Rectal smooth muscle tissue (tissue), 1 donor: Measurements from ENCODE around the gene MRC2.

ENCODE experiments used
- H3K27ac ChIP-seq: one replicate; pipeline ENCODE4 v1.7.0; 2013; ENCODE audit warnings: low read depth, low read length, inconsistent platforms
- H3K27me3 ChIP-seq: one replicate; pipeline ENCODE4 v1.7.0; 2013; ENCODE audit warnings: low read length; ENCODE audit not compliant: control insufficient read depth, insufficient read depth
- H3K36me3 ChIP-seq: one replicate; pipeline ENCODE4 v1.7.0; 2013; ENCODE audit warnings: low read length; ENCODE audit not compliant: control insufficient read depth, insufficient read depth
- H3K4me1 ChIP-seq: one replicate; pipeline ENCODE4 v1.7.0; 2013; ENCODE audit warnings: low read length; ENCODE audit not compliant: control insufficient read depth, insufficient read depth
- H3K4me3 ChIP-seq: one replicate; pipeline ENCODE4 v1.7.0; 2013; ENCODE audit warnings: low read length
- H3K9ac ChIP-seq: one replicate; pipeline ENCODE4 v1.7.0; 2013; ENCODE audit warnings: low read length

MRC2 gene

DNA sequence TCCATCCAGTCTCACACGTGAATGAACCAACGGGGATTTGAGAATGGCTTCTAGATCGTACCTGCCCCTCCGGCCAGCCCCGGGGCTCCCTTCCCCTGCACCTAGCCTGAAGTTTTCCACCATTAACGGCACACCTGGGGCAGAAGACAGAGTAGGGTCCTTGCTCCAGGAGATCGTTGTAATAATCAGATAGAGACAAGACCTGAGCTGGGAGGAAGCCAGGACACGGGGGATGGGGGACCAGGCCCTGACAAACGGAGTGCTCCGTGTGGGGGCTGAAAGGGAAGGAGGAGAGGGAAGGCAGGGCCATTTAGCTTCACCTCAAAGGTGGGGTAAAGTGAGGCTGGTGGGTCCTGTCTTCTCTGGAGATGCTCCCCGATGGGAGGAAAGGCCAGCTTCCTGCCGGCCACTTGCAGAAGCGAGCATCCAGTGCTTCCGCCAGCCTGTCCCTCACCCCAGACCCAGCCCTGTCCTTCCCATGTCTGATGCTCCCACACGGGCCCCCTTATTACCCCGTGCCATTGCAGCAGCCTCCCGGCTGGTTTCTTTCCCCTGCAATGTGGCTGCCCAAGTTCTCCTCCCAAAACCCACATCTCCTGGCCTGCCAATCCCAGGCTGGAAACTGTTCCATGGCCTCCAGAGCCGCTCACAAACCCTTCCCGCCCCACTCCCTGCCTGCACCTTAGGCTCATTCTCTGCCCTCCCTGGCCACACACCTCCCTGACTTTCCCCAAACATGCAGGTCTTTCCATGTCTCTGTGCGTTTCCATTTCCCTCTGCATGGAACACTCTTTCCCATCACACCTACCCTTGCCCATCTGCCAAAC is 79.3 kb downstream of the MRC2 start:
- Histone ChIP-seq H3K4me3 (no peak overlapping the region), H3K4me1 (no peaks in the 10 kb centered on the region), H3K27ac (no peak overlapping the region), H3K27me3 (peaks cover 6% of the 10 kb centered on the region), H3K9ac (no peak overlapping the region), H3K36me3 (no peaks in the 10 kb centered on the region)

DNA sequence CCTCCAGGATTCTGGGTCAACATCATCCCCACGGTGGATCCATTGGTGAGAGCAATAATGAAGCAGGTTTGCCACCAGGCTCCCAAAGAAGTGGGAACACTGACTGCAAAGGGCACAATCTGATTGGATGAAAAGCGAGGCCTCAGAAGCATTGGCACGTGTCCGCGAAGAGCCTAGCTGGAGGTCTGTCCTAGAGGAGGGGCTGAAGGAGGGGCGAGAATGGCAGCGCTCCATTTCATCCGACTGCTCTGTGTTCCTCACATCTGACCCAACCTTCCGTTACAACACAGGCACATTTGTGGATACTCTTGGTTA is 79.9 kb downstream of the MRC2 start:
- no peak overlapping the region for H3K4me3 ChIP-seq
- no peak overlapping the region for H3K27ac ChIP-seq
- H3K27me3 ChIP-seq, result peaks cover 6% of the 10 kb centered on the region
- no peaks in the 10 kb centered on the region for H3K36me3 ChIP-seq
- no peak overlapping the region for H3K9ac ChIP-seq
- H3K4me1 ChIP-seq, result no peaks in the 10 kb centered on the region

DNA sequence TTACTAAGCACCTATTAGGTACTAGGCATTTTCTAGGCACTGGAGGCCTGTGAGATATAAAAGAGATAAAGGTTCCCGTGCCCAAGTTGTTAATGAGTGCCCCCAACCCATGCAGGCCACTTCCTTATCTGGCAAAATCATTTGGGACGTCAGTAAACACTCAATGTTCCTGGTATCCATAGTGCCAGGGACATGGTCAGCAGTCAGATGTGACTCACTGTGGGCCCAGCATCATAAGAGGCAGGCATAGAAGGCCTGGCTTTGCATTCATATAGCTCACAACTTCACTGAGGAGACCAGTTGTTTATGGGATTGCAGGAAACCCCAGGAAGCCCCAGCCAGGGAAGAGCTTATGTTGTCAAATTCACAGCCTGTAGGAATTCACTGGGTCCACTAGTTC is 81.1 kb downstream of the MRC2 start:
- Histone ChIP-seq H3K4me3 (no peak overlapping the region), H3K36me3 (no peaks in the 10 kb centered on the region), H3K27me3 (no peaks in the 10 kb centered on the region), H3K27ac (no peak overlapping the region), H3K4me1 (no peaks in the 10 kb centered on the region), H3K9ac (no peak overlapping the region)

DNA sequence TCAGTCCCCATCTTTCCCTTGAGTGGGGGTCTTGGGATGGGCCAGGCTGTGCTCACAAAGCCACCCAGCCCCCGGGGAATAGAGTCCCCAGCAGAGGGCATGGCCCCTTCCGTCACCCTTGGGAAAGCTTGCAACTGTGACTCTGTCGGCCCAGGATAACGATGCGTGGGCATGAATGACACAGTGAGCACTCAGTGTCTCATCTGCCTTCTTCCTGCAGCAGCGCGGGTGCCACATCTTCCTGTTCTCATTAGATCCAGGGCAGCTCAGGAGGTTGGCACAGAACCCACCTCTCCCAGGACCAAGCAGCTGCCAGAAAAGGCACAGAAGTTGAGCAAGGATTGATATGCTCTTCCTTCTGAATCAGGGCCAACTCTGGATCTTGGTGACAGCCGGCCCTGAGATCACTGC is 84.7 kb downstream of the MRC2 start:
- H3K9ac ChIP-seq, result no peak overlapping the region
- H3K36me3 ChIP-seq, result no peaks in the 10 kb centered on the region
- H3K4me3 ChIP-seq, result no peak overlapping the region
- H3K27me3 ChIP-seq, result no peaks in the 10 kb centered on the region
- no peaks in the 10 kb centered on the region for H3K4me1 ChIP-seq
- H3K27ac ChIP-seq, result no peak overlapping the region

DNA sequence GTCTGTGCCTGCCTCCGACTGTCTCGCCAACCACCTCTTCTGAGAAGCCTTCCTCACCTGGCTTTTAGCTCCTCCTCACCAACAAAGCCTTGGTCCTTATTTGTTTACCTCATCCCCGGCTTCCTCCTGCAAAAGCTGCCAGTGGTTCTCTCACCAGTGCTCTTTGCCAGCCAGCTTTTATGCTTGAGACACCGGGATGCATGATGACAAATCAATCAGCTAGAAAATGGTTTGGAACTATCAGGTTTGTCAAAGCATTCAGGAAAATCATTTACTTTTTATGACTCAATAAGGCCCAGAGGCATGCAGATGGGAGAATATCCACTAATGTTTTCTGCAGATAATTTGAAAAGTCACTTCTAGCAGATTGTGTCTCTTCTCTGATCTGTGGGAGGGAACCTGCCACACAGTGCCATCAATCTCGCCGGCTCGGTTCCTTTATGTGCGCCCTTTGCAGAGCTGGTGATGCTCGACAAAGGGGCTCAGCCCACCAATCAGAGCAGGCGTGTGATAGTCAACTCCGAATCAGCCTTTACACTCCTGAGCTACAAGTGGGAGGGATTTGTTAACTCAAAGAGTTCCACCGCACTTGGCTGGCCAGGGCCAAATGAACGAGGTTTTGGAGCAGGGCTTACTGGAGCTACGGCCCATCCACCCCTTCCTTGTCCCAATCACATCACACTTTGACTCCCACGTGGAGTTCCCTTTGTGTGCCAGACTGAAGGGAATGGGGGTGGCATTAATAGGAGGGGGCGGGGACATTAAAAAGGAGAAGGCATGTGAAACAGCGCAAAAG is 85.8 kb downstream of the MRC2 start:
- H3K9ac ChIP-seq, result no peak overlapping the region
- H3K4me3 ChIP-seq, result no peak overlapping the region
- no peaks in the 10 kb centered on the region for H3K27me3 ChIP-seq
- H3K27ac ChIP-seq, result no peak overlapping the region
- no peaks in the 10 kb centered on the region for H3K36me3 ChIP-seq
- no peaks in the 10 kb centered on the region for H3K4me1 ChIP-seq

DNA sequence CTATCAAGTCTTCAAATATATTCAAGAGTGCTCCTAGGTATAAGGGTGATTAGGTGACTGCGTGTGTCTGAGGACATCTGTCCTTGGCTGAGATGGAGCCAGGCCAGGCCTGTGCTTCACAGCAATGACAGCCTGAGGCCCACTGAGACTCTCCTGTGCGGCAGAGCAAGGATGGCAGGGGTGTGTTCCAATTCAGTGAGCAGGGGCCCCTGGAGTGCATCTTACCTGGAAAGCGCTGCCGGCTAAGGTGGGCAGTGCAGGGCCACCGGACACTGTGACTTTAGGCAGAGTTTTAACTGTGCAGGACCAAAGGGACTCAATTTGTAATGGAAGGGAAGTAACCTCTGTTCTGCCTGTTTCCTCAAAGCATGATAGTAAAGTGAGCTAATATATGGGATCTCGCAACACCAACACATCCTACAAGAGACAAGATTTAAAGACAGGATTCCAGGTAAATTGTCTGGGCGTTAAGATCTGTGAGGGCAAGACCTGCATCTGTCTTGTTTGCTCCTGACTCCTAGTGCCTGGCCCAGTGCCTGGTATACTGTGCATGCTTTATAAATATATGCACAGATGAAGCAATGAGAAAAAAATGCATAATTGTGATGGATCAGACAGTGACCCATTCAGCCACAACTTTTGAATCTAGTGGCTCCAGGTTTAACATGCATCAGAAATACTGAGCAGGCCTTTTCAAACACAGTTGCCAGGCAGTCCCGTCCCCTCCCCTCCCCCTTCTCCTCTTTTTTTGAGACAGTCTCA is 86.7 kb downstream of the MRC2 start:
- no peak overlapping the region for H3K9ac ChIP-seq
- no peaks in the 10 kb centered on the region for H3K27me3 ChIP-seq
- no peak overlapping the region for H3K4me3 ChIP-seq
- no peaks in the 10 kb centered on the region for H3K36me3 ChIP-seq
- H3K4me1 ChIP-seq, result no peaks in the 10 kb centered on the region
- no peak overlapping the region for H3K27ac ChIP-seq

DNA sequence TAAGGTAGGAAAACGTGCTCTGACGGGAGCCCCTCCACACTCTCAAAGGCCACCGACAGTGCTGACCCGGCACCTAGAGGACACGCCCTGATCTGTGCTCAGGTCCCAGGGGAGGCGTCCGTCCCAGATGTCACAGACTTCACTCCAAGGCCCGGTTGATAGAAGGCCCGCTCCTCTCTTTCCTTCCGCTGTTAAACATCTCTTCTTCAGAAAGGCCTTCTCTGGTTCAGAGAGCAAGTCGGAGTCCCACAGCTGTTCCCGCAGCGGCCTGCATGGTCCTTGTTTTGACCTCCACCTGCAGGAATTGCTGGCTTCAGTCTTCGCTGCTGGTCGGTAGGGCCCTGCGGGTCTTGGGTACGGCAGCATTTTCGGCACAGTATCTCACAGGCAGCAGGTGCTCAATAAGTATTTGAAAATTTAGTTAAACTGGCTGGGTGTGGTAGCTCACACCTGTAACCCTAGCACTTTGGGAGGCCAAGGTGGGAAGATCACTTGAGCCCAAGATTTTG is 88.5 kb downstream of the MRC2 start:
- Histone ChIP-seq H3K4me3 (no peak overlapping the region), H3K4me1 (no peaks in the 10 kb centered on the region), H3K27me3 (no peaks in the 10 kb centered on the region), H3K27ac (no peak overlapping the region), H3K36me3 (no peaks in the 10 kb centered on the region), H3K9ac (no peak overlapping the region)

DNA sequence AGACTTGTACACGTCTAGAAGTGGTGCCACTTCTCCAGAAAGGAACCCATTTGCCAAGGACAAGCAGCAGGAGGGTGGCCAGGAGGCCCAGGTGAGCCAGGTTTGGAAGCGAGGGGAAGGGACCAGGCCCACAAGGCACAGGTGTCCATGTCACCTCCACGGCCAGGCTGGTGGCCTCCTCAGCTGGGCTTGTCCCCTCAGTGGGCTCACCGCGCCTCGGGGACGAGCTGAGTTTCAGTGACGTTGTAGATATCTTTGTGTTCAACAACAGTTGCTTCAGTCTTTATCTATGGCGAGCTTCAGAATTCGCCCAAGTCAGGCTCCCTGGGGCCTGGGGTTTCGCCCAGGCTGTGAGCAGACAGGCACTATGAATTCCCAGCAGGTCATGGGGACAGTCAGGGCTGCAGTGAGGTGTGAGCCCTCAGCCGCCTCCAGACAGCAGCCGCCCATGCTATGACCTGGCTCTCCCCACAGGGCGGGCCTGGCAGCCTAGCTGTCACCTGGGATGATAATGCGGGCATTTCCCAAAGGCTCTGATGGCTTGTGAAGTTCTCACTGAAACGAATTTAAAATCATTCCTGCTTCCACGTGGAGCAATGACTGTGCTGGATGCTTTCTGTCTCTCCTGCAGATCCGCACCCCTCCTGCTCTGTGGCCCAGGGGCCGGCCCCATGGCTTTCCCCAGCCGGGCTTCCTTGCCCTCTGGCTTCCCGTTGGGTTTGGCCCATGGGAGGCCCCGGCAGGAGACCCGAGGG is 89.5 kb downstream of the MRC2 start:
- Histone ChIP-seq H3K4me3 (no peak overlapping the region), H3K27me3 (no peaks in the 10 kb centered on the region), H3K27ac (no peak overlapping the region), H3K9ac (no peak overlapping the region), H3K36me3 (no peaks in the 10 kb centered on the region), H3K4me1 (no peaks in the 10 kb centered on the region)

DNA sequence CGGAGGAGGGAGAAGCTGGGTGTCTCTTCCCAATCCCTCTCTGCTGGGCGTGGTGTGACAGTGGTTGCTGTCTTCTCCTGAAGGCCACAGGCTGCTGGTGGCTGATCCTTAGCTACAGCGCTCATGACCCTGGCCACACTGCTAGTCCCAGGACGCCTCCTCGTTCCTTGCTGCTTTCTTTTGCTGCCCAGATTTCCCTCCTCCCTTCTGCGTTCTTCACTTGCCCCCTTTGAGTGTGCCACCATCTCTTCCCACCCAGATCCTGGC is 90.1 kb downstream of the MRC2 start:
- Histone ChIP-seq H3K9ac (no peak overlapping the region), H3K4me1 (no peaks in the 10 kb centered on the region), H3K27ac (no peak overlapping the region), H3K27me3 (no peaks in the 10 kb centered on the region), H3K4me3 (no peak overlapping the region), H3K36me3 (no peaks in the 10 kb centered on the region)

DNA sequence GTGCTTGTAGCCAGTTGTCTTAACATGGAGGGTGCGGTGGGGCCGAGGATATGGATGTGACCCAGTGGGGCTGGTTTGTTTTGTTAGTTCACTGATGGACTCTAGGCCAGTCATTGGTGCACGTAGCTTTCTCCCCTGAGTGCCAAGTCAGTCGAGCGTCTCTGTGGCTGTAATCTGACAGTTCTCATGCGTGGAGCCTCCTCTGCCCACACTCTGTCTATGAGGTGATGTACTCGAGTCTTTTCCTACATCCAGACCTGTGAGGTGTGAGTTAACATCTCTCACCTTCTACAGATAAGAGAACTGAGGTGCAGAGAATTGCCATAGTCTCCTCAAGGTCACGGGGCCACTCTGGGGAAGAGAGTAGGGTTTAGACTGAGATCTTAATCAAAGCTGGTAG is 90.4 kb downstream of the MRC2 start:
- Histone ChIP-seq H3K27ac (no peak overlapping the region), H3K4me1 (no peaks in the 10 kb centered on the region), H3K36me3 (no peaks in the 10 kb centered on the region), H3K4me3 (no peak overlapping the region), H3K27me3 (no peaks in the 10 kb centered on the region), H3K9ac (no peak overlapping the region)

DNA sequence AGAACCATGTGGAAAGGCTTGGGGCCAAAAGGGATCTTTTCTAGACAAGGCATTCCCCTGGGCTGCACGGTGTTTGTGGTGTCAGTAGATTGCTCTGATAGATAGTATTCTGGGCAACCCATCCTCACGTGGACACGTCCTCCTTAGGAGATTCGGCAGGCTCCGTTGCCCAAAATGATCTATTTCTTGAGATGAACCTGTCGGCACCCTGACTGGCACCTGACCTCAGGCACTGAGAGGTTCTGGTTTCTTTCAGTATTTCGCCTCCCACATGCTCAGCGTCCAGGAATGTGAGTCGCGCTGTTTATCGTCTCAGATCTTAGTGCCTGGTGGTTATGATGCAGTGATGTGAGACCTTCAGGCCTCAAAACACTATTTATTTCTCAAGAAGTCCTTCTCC is 91.0 kb downstream of the MRC2 start:
- H3K4me1 ChIP-seq, result no peaks in the 10 kb centered on the region
- no peak overlapping the region for H3K4me3 ChIP-seq
- no peak overlapping the region for H3K27ac ChIP-seq
- no peaks in the 10 kb centered on the region for H3K36me3 ChIP-seq
- no peaks in the 10 kb centered on the region for H3K27me3 ChIP-seq
- H3K9ac ChIP-seq, result no peak overlapping the region

DNA sequence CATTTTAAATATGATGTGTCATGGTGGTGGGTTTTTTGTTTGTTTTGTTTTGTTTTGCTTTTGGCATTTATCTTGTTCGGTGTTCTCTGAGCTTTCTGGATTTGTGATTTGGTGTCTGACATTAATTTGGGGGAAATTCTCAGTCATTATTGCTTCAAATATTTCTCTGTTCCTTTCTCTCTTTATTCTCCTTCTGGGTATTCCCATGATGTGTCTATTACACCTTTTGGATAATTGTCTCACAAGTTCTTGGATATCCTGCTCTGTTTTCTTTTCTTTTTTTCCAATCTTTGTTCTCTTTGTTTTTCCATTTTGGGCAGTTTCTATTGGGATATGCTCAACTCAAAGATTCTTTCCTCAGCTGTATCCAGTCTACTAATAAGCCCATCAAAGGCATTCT is 92.1 kb downstream of the MRC2 start:
- Histone ChIP-seq H3K36me3 (no peaks in the 10 kb centered on the region), H3K27ac (no peak overlapping the region), H3K9ac (no peak overlapping the region), H3K27me3 (no peaks in the 10 kb centered on the region), H3K4me1 (no peaks in the 10 kb centered on the region), H3K4me3 (no peak overlapping the region)
